MM.1S (cell line): ENCODE measurements around the gene SYNE2.

Experiments
- EZH2 ChIP-seq: fragments of 300-600 bp; sonication (generic); optimal IDR thresholded peaks from 2 replicates; pipeline ENCODE3; 2017; ENCODE audit warnings: low read depth, mild to moderate bottlenecking, antibody characterized with exemption, low read length, mixed read lengths
- EZH2phosphoT487 ChIP-seq: fragments of 300-600 bp; sonication (generic); IDR thresholded peaks from 2 replicates; pipeline ENCODE4 v1.6.1; 2018; ENCODE audit warnings: antibody characterized with exemption, low read length
- TF ChIP-seq, protein P1 (sequence below): fragments of 300-600 bp; sonication (generic); IDR thresholded peaks from 2 replicates; pipeline ENCODE4 v1.5.1; 2016; ENCODE audit warnings: antibody characterized with exemption, low read length, mixed read lengths

DNA sequence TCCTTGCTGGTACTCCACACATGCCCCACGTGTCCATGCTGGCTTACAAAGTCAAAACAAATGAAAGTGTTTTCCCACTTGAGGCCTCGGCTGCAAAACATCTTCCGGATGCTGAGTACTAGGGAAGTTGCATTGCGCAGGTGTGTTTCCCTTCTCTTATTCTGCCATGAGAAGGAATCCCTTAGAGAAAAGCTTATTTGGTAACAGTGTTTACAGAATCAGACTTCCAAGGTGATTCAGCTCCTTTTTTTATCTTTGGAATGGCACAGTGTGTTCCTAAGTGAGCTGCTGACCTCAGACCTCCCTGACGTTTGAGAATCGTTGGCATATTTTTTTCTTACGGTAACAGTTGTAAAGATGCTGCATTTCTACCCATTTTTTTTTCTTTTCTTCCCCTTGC, 230.0 kb downstream of the SYNE2 start:
- TF ChIP-seq EZH2, result no peak
- TF ChIP-seq, protein P1, sequence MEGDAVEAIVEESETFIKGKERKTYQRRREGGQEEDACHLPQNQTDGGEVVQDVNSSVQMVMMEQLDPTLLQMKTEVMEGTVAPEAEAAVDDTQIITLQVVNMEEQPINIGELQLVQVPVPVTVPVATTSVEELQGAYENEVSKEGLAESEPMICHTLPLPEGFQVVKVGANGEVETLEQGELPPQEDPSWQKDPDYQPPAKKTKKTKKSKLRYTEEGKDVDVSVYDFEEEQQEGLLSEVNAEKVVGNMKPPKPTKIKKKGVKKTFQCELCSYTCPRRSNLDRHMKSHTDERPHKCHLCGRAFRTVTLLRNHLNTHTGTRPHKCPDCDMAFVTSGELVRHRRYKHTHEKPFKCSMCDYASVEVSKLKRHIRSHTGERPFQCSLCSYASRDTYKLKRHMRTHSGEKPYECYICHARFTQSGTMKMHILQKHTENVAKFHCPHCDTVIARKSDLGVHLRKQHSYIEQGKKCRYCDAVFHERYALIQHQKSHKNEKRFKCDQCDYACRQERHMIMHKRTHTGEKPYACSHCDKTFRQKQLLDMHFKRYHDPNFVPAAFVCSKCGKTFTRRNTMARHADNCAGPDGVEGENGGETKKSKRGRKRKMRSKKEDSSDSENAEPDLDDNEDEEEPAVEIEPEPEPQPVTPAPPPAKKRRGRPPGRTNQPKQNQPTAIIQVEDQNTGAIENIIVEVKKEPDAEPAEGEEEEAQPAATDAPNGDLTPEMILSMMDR, result no peak
- no peak for TF ChIP-seq EZH2phosphoT487
